ENCODE data around the gene STX17. TPM values are rescaled to one million over a fixed set of nuclear protein-coding genes. Genes with fewer than 3 reads are reported as not detected.

Gene STX17
- total RNA-seq, 1 experiment from 2014 or later = 21.4 TPM

- no peaks in the 10 kb centered on the region for H3K9me3 ChIP-seq (ENCODE audit: low read length)
- H3K27me3 ChIP-seq (ENCODE audit: low read length) = no peaks in the 10 kb centered on the region
- H3K4me1 ChIP-seq (ENCODE audit: low read length) = peaks cover under 1% of the 10 kb centered on the region
- no peaks in the 10 kb centered on the region for H3K36me3 ChIP-seq (ENCODE audit: insufficient read depth, low read length)
- H3K9ac ChIP-seq (ENCODE audit: low read length) = no peak overlapping the region
- no peak overlapping the region for H3K4me2 ChIP-seq (ENCODE audit: low read depth, low read length, poor library complexity, severe bottlenecking)
- no peak for DNase-seq
- no peaks in the 10 kb centered on the region for H3K79me2 ChIP-seq (ENCODE audit: low read length)
- no peaks in the 10 kb centered on the region for H4K20me1 ChIP-seq (ENCODE audit: insufficient read depth, low read depth, low read length)
- no peak overlapping the region for H2AFZ ChIP-seq (ENCODE audit: low read length)
- no peak overlapping the region for H3K4me3 ChIP-seq (ENCODE audit: low read length)
- no peaks in the 10 kb centered on the region for H3K9me2 ChIP-seq (replicated peaks; ENCODE audit: insufficient read depth, low read length)
- H3K27ac ChIP-seq (ENCODE audit: low read length) = no peak overlapping the region
Observed at GRCh38 chr9:99962680-99963261, 56.3 kb downstream of the STX17 start.

- H3K9me3 ChIP-seq (ENCODE audit: low read length) = no peaks in the 10 kb centered on the region
- no peak overlapping the region for H2AFZ ChIP-seq (ENCODE audit: low read length)
- H3K36me3 ChIP-seq (ENCODE audit: insufficient read depth, low read length) = no peaks in the 10 kb centered on the region; the same call in 1 of the 2 replicates
Observed at GRCh38 chr9:99964336-99964735, 57.9 kb downstream of the STX17 start.

GRCh38 chr9:99966001-99966400, 59.5 kb downstream of the STX17 start:
- no peak for DNase-seq
- H3K4me3 ChIP-seq (ENCODE audit: low read length) = no peak overlapping the region
- no peak overlapping the region for H3K9ac ChIP-seq (ENCODE audit: low read length)
- no peaks in the 10 kb centered on the region; the same call in 1 of the 2 replicates for H3K36me3 ChIP-seq (ENCODE audit: insufficient read depth, low read length)
- no peaks in the 10 kb centered on the region for H3K9me3 ChIP-seq (ENCODE audit: low read length)
- H2AFZ ChIP-seq (ENCODE audit: low read length) = no peak overlapping the region
- peaks cover 6% of the 10 kb centered on the region for H3K4me1 ChIP-seq (ENCODE audit: low read length)
- no peak overlapping the region for H3K4me2 ChIP-seq (ENCODE audit: low read depth, low read length, poor library complexity, severe bottlenecking)
- H4K20me1 ChIP-seq (ENCODE audit: insufficient read depth, low read depth, low read length) = no peaks in the 10 kb centered on the region
- no peaks in the 10 kb centered on the region for H3K9me2 ChIP-seq (replicated peaks; ENCODE audit: insufficient read depth, low read length)
- H3K27ac ChIP-seq (ENCODE audit: low read length) = no peak overlapping the region
- no peaks in the 10 kb centered on the region for H3K27me3 ChIP-seq (ENCODE audit: low read length)
- no peaks in the 10 kb centered on the region for H3K79me2 ChIP-seq (ENCODE audit: low read length)

More at GRCh38 chr9:99964336-99964735, 57.9 kb downstream of the STX17 start:
- no peak overlapping the region for H3K9ac ChIP-seq (ENCODE audit: low read length)
- no peaks in the 10 kb centered on the region for H3K9me2 ChIP-seq (replicated peaks; ENCODE audit: insufficient read depth, low read length)
- no peak for DNase-seq
- H4K20me1 ChIP-seq (ENCODE audit: insufficient read depth, low read depth, low read length) = no peaks in the 10 kb centered on the region
- no peaks in the 10 kb centered on the region for H3K79me2 ChIP-seq (ENCODE audit: low read length)
- no peak overlapping the region for H3K4me3 ChIP-seq (ENCODE audit: low read length)
- no peak overlapping the region for H3K27ac ChIP-seq (ENCODE audit: low read length)
- no peaks in the 10 kb centered on the region for H3K27me3 ChIP-seq (ENCODE audit: low read length)
- no peak overlapping the region for H3K4me2 ChIP-seq (ENCODE audit: low read depth, low read length, poor library complexity, severe bottlenecking)
- peaks cover 6% of the 10 kb centered on the region for H3K4me1 ChIP-seq (ENCODE audit: low read length)

- Histone ChIP-seq H3K27me3 (ENCODE audit: low read length) (no peaks in the 10 kb centered on the region), H3K9me3 (ENCODE audit: low read length) (no peaks in the 10 kb centered on the region), H3K4me3 (ENCODE audit: low read length) (no peak overlapping the region), H2AFZ (ENCODE audit: low read length) (no peak overlapping the region), H3K9me2 (replicated peaks; ENCODE audit: insufficient read depth, low read length) (no peaks in the 10 kb centered on the region), H3K4me1 (ENCODE audit: low read length) (peaks cover 6% of the 10 kb centered on the region), H3K4me2 (ENCODE audit: low read depth, low read length, poor library complexity, severe bottlenecking) (no peak overlapping the region), H3K36me3 (ENCODE audit: insufficient read depth, low read length) (no peaks in the 10 kb centered on the region; the same call in 1 of the 2 replicates), H3K79me2 (ENCODE audit: low read length) (no peaks in the 10 kb centered on the region), H4K20me1 (ENCODE audit: insufficient read depth, low read depth, low read length) (no peaks in the 10 kb centered on the region), H3K27ac (ENCODE audit: low read length) (no peak overlapping the region), H3K9ac (ENCODE audit: low read length) (no peak overlapping the region)
- DNase-seq = no peak
Observed at GRCh38 chr9:99966716-99967115, 60.3 kb downstream of the STX17 start.

GRCh38 chr9:99967457-99967856, 61.0 kb downstream of the STX17 start:
- Histone ChIP-seq H3K4me1 (ENCODE audit: low read length) (peaks cover 6% of the 10 kb centered on the region), H3K27ac (ENCODE audit: low read length) (no peak overlapping the region), H3K4me3 (ENCODE audit: low read length) (no peak overlapping the region), H3K9me2 (replicated peaks; ENCODE audit: insufficient read depth, low read length) (no peaks in the 10 kb centered on the region), H4K20me1 (ENCODE audit: insufficient read depth, low read depth, low read length) (no peaks in the 10 kb centered on the region), H3K4me2 (ENCODE audit: low read depth, low read length, poor library complexity, severe bottlenecking) (no peak overlapping the region), H3K27me3 (ENCODE audit: low read length) (no peaks in the 10 kb centered on the region), H2AFZ (ENCODE audit: low read length) (no peak overlapping the region), H3K9me3 (ENCODE audit: low read length) (no peaks in the 10 kb centered on the region), H3K79me2 (ENCODE audit: low read length) (no peaks in the 10 kb centered on the region), H3K9ac (ENCODE audit: low read length) (no peak overlapping the region), H3K36me3 (ENCODE audit: insufficient read depth, low read length) (no peaks in the 10 kb centered on the region; the same call in 1 of the 2 replicates)
- DNase-seq = no peak

- Histone ChIP-seq H3K79me2 (ENCODE audit: low read length) (no peaks in the 10 kb centered on the region), H3K9me3 (ENCODE audit: low read length) (no peaks in the 10 kb centered on the region), H4K20me1 (ENCODE audit: insufficient read depth, low read depth, low read length) (no peaks in the 10 kb centered on the region), H3K4me1 (ENCODE audit: low read length) (peaks cover 6% of the 10 kb centered on the region), H3K36me3 (ENCODE audit: insufficient read depth, low read length) (no peaks in the 10 kb centered on the region; the same call in 1 of the 2 replicates), H3K9me2 (replicated peaks; ENCODE audit: insufficient read depth, low read length) (no peaks in the 10 kb centered on the region), H3K27me3 (ENCODE audit: low read length) (no peaks in the 10 kb centered on the region), H3K27ac (ENCODE audit: low read length) (no peak overlapping the region), H3K9ac (ENCODE audit: low read length) (no peak overlapping the region), H2AFZ (ENCODE audit: low read length) (no peak overlapping the region), H3K4me2 (ENCODE audit: low read depth, low read length, poor library complexity, severe bottlenecking) (no peak overlapping the region), H3K4me3 (ENCODE audit: low read length) (no peak overlapping the region)
- DNase-seq = no peak
Observed at GRCh38 chr9:99970481-99970880, 64.0 kb downstream of the STX17 start.

- Histone ChIP-seq H3K79me2 (ENCODE audit: low read length) (no peaks in the 10 kb centered on the region), H3K4me3 (ENCODE audit: low read length) (no peak overlapping the region)
Observed at GRCh38 chr9:99971410-99971809, 65.0 kb downstream of the STX17 start.

GRCh38 chr9:99973455-99973854, 67.0 kb downstream of the STX17 start:
- Histone ChIP-seq H4K20me1 (ENCODE audit: insufficient read depth, low read depth, low read length) (no peaks in the 10 kb centered on the region), H3K79me2 (ENCODE audit: low read length) (no peaks in the 10 kb centered on the region), H3K4me1 (ENCODE audit: low read length) (no peaks in the 10 kb centered on the region), H3K27me3 (ENCODE audit: low read length) (no peaks in the 10 kb centered on the region), H2AFZ (ENCODE audit: low read length) (no peak overlapping the region), H3K4me3 (ENCODE audit: low read length) (no peak overlapping the region), H3K9me3 (ENCODE audit: low read length) (no peaks in the 10 kb centered on the region), H3K4me2 (ENCODE audit: low read depth, low read length, poor library complexity, severe bottlenecking) (no peak overlapping the region), H3K9me2 (replicated peaks; ENCODE audit: insufficient read depth, low read length) (no peaks in the 10 kb centered on the region), H3K9ac (ENCODE audit: low read length) (no peak overlapping the region), H3K27ac (ENCODE audit: low read length) (no peak overlapping the region), H3K36me3 (ENCODE audit: insufficient read depth, low read length) (no peaks in the 10 kb centered on the region; the same call in 1 of the 2 replicates)
- DNase-seq = no peak

More at GRCh38 chr9:99971410-99971809, 65.0 kb downstream of the STX17 start:
- no peaks in the 10 kb centered on the region for H3K9me2 ChIP-seq (replicated peaks; ENCODE audit: insufficient read depth, low read length)
- H4K20me1 ChIP-seq (ENCODE audit: insufficient read depth, low read depth, low read length) = no peaks in the 10 kb centered on the region
- H3K4me2 ChIP-seq (ENCODE audit: low read depth, low read length, poor library complexity, severe bottlenecking) = no peak overlapping the region
- no peak for DNase-seq
- no peak overlapping the region for H3K9ac ChIP-seq (ENCODE audit: low read length)
- no peak overlapping the region for H3K27ac ChIP-seq (ENCODE audit: low read length)
- no peaks in the 10 kb centered on the region; the same call in 1 of the 2 replicates for H3K36me3 ChIP-seq (ENCODE audit: insufficient read depth, low read length)
- H2AFZ ChIP-seq (ENCODE audit: low read length) = no peak overlapping the region
- H3K9me3 ChIP-seq (ENCODE audit: low read length) = no peaks in the 10 kb centered on the region
- no peaks in the 10 kb centered on the region for H3K27me3 ChIP-seq (ENCODE audit: low read length)
- peaks cover 6% of the 10 kb centered on the region for H3K4me1 ChIP-seq (ENCODE audit: low read length)

Measured in Karpas-422 (cell line).